NB4 (cell line): ENCODE data around the gene PSTK.

Experiments used
- MYC ChIP-seq: IDR thresholded peaks from 2 replicates; pipeline ENCODE4 v1.6.1; 2011; ENCODE audit warnings: low read depth, low read length
- POLR2A ChIP-seq: IDR thresholded peaks from 2 replicates; pipeline ENCODE4 v1.6.1; 2011; ENCODE audit warnings: mild to moderate bottlenecking; ENCODE audit not compliant: insufficient read length; ENCODE audit errors: extremely low read depth
- TF ChIP-seq, protein P1 (sequence below): IDR thresholded peaks from one replicate; pipeline ENCODE4 v1.5.1; 2012; ENCODE audit warnings: low read depth, low read length

- TF ChIP-seq, protein P1, sequence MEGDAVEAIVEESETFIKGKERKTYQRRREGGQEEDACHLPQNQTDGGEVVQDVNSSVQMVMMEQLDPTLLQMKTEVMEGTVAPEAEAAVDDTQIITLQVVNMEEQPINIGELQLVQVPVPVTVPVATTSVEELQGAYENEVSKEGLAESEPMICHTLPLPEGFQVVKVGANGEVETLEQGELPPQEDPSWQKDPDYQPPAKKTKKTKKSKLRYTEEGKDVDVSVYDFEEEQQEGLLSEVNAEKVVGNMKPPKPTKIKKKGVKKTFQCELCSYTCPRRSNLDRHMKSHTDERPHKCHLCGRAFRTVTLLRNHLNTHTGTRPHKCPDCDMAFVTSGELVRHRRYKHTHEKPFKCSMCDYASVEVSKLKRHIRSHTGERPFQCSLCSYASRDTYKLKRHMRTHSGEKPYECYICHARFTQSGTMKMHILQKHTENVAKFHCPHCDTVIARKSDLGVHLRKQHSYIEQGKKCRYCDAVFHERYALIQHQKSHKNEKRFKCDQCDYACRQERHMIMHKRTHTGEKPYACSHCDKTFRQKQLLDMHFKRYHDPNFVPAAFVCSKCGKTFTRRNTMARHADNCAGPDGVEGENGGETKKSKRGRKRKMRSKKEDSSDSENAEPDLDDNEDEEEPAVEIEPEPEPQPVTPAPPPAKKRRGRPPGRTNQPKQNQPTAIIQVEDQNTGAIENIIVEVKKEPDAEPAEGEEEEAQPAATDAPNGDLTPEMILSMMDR = no peak
- TF ChIP-seq MYC (no peak), POLR2A (no peak)
Observed at GRCh38 chr10:122974023-122974422, 6.2 kb upstream of the PSTK start.
